ENCODE data around the gene SUPT3H. TPM values are rescaled to one million over a fixed set of nuclear protein-coding genes. Genes with fewer than 3 reads are reported as not detected.

SUPT3H gene
- total and polyA plus RNA-seq, 2 of the 13 experiments (the other 11 are each of a cell fraction or from before 2014, with no cell fraction given): 11.9 to 36.1 TPM

DNA sequence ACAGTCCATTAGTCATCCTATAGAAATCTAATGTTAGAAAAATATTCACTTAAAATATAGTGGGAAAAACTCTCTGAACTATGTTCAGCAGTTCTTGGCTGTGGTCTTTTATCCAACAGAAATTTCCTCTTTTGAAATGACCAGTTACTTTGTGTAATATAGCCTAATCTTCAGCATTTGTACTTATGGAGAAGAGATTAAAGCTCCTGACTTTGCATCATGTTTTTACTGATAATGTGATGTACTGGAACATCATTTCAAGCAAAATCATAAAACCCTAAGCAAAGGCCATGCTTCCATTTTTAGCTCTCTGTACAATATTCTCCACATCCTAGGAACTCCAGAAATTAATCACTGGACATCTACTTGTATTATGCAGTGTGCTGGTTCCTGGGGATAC, 480.4 kb downstream of the SUPT3H start (continued):
- no peak for TF ChIP-seq ZBTB44 (CRISPR knock-in tag; IDR thresholded peaks at IDR 0.05)
- no peak for TF ChIP-seq ELF1 (CRISPR knock-in tag; IDR thresholded peaks at IDR 0.05)
- no peak for TF ChIP-seq SNAPC5 (CRISPR knock-in tag; IDR thresholded peaks at IDR 0.05; ENCODE audit: borderline replicate concordance)

- H3K36me3 ChIP-seq (replicated peaks in 1 of 2; ENCODE audit: control insufficient read depth in 1 of 2, insufficient read depth in 2 of 2, low read length in 2 of 2): no peaks in the 10 kb centered on the region
- no peak overlapping the region for H3K4me2 ChIP-seq (ENCODE audit: low read depth, low read length)
- no peaks in the 10 kb centered on the region for H3K27me3 ChIP-seq (ENCODE audit: control insufficient read depth in 1 of 2, insufficient read depth in 2 of 2, low read length in 2 of 2)
- CTCF ChIA-PET (ENCODE audit: low intra/inter-chr PET ratio, low total read pairs): no interaction called here
- ATAC-seq (no peak), FAIRE-seq (no peak), DNase-seq (ENCODE audit: low spot score) (no peak)
- no peaks in the 10 kb centered on the region for H3K79me2 ChIP-seq (ENCODE audit: insufficient read depth, low read length)
- no peak overlapping the region for H3K9ac ChIP-seq (ENCODE audit: insufficient read depth, low read depth, low read length)
- POLR2A ChIA-PET: interaction anchor here (1.2 kb wide), 1 partner anchor 17 kb away, joined by 3 read pairs; no protein-coding TSS in a partner anchor
- H3K4me1 ChIP-seq (ENCODE audit: insufficient read depth, low read length): 0 out of 2 replicates have a peak, but pooled peaks cover 4% of the 10 kb centered on the region
- H3K4me3 ChIP-seq (replicated peaks in 1 of 3; ENCODE audit: insufficient read depth in 1 of 3, low read depth in 2 of 3, low read length in 3 of 3): no peak overlapping the region
- intact Hi-C loops (cut with micrococcal nuclease; ENCODE audit: unreplicated experiment): no loop called here
- 66% methylated on average over 4 of the region's 4 CpGs for WGBS (ENCODE audit: low lambda C conversion rate)
- no peaks in the 10 kb centered on the region for H4K20me1 ChIP-seq (ENCODE audit: insufficient read depth, low read length)
- no peak overlapping the region for H2AFZ ChIP-seq (ENCODE audit: low read length)
- TF ChIP-seq ISL2 (CRISPR knock-in tag; IDR thresholded peaks at IDR 0.05) (no peak), ZEB1 (IDR thresholded peaks at IDR 0.05; ENCODE audit: insufficient replicate concordance, low read depth) (no peak), NR2F1 (CRISPR knock-in tag; IDR thresholded peaks at IDR 0.05) (peak; percentile 48 to 62; a peak in 3 of 4 replicates), ZNF766 (CRISPR knock-in tag; IDR thresholded peaks at IDR 0.05; ENCODE audit: borderline replicate concordance) (no peak), FOXO4 (CRISPR knock-in tag; conservative IDR thresholded peaks at IDR 0.05) (0 out of 2 replicates have a peak, but pooled peaks have one; percentile 31), NR2F6 (IDR thresholded peaks at IDR 0.05) (0 out of 2 replicates have a peak, but pooled peaks have one; percentile 30), NR2F6 (CRISPR knock-in tag; IDR thresholded peaks at IDR 0.05) (peak; percentile 27; the same call in 1 of the 2 replicates)
- TF ChIP-seq, protein P1, sequence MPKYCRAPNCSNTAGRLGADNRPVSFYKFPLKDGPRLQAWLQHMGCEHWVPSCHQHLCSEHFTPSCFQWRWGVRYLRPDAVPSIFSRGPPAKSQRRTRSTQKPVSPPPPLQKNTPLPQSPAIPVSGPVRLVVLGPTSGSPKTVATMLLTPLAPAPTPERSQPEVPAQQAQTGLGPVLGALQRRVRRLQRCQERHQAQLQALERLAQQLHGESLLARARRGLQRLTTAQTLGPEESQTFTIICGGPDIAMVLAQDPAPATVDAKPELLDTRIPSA (CRISPR knock-in tag; IDR thresholded peaks at IDR 0.05; ENCODE audit: borderline replicate concordance): no peak
- TF ChIP-seq, protein P2, sequence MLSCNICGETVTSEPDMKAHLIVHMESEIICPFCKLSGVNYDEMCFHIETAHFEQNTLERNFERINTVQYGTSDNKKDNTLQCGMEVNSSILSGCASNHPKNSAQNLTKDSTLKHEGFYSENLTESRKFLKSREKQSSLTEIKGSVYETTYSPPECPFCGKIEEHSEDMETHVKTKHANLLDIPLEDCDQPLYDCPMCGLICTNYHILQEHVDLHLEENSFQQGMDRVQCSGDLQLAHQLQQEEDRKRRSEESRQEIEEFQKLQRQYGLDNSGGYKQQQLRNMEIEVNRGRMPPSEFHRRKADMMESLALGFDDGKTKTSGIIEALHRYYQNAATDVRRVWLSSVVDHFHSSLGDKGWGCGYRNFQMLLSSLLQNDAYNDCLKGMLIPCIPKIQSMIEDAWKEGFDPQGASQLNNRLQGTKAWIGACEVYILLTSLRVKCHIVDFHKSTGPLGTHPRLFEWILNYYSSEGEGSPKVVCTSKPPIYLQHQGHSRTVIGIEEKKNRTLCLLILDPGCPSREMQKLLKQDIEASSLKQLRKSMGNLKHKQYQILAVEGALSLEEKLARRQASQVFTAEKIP (CRISPR knock-in tag; IDR thresholded peaks at IDR 0.05; ENCODE audit: borderline replicate concordance): no peak
- no TSS peak for BruUV-seq (replicated peaks)
- H3K27ac ChIP-seq (ENCODE audit: extremely low read length, insufficient read depth, low read length): no peak overlapping the region
- in situ Hi-C loops (cut with HindIII; ENCODE audit: extremely low pct_ligation_motif_present, low pct_unique_long_range_greater_than_20kb): no loop called here
- H3K9me3 ChIP-seq (ENCODE audit: low read length): no peaks in the 10 kb centered on the region
Measured at GRCh38 chr6:44896701-44897100, 481.0 kb downstream of the SUPT3H start.

Measured in HepG2 (cell line).